OCI-LY7 (cell line): ENCODE results near the gene HRAS. TPM values are rescaled to one million over a fixed set of nuclear protein-coding genes. Genes with fewer than 3 reads are reported as not detected.

Source experiments
- BruUV-seq: library from RNA; stranded (reverse); fragments of 400-500 nt; replicated peaks from 2 replicates; lab custom pipeline; 2021; lab: Mats Ljungman, UMichigan
- CTCF ChIA-PET: fragments of 300-600 bp; sonication (Branson Sonifier 250); formaldehyde crosslinking; loops from one replicate; lab custom pipeline; 2022; ENCODE audit warnings: antibody characterized with exemption; ENCODE audit not compliant: unreplicated experiment; lab: Charles Lee
- POLR2A ChIA-PET: fragments of 300-600 bp; sonication (Branson Sonifier 250); formaldehyde crosslinking; loops from one replicate; lab custom pipeline; 2022; ENCODE audit warnings: antibody characterized with exemption; lab: Charles Lee
- DNase-seq: peaks from one replicate; pipeline ENCODE4 v3.0.0-alpha.2; 2015; ENCODE audit warnings: low spot score
- H2AFZ ChIP-seq: fragments of 200-600 bp; sonication (generic), shearing (Covaris generic); 2 replicates; pipeline ENCODE4 v1.6.1; 2014; ENCODE audit warnings: mild to moderate bottlenecking, antibody characterized with exemption, low read length, moderate library complexity
- H3K27ac ChIP-seq: fragments of 200-600 bp; sonication (generic); 2 replicates; pipeline ENCODE4 v1.5.1; 2014; ENCODE audit warnings: mixed run types, low read depth, mild to moderate bottlenecking, moderate library complexity, low read length, inconsistent platforms; ENCODE audit not compliant: poor library complexity, severe bottlenecking
- H3K36me3 ChIP-seq: fragments of 200-600 bp; sonication (generic); 2 replicates; pipeline ENCODE4 v1.6.1; 2014; ENCODE audit warnings: mild to moderate bottlenecking, antibody characterized with exemption, low read length, moderate library complexity, mixed read lengths; ENCODE audit not compliant: insufficient read depth
- H3K4me1 ChIP-seq: fragments of 200-600 bp; sonication (generic); 2 replicates; pipeline ENCODE4 v1.5.1; 2014; ENCODE audit warnings: mild to moderate bottlenecking, low read length; ENCODE audit not compliant: insufficient read depth, poor library complexity, severe bottlenecking
- H3K4me2 ChIP-seq: fragments of 200-600 bp; sonication (generic); 2 replicates; pipeline ENCODE4 v1.6.1; 2014; ENCODE audit warnings: mild to moderate bottlenecking, low read length
- H3K4me3 ChIP-seq: fragments of 200-600 bp; sonication (generic); 2 replicates; pipeline ENCODE4 v1.5.1; 2014; ENCODE audit warnings: mild to moderate bottlenecking, low read depth, low read length; ENCODE audit not compliant: poor library complexity, severe bottlenecking
- H3K79me2 ChIP-seq: fragments of 200-600 bp; sonication (generic); 2 replicates; pipeline ENCODE4 v1.6.1; 2016; ENCODE audit warnings: low read depth, mild to moderate bottlenecking, low read length, moderate library complexity, mixed read lengths; ENCODE audit not compliant: insufficient read depth
- H3K9me2 ChIP-seq: fragments of 200-600 bp; sonication (generic); 2 replicates; pipeline ENCODE4 v1.6.1; 2016; ENCODE audit warnings: mild to moderate bottlenecking, low read length, mixed read lengths; ENCODE audit not compliant: insufficient read depth
- H3K9me3 ChIP-seq: fragments of 200-600 bp; sonication (generic); 2 replicates; pipeline ENCODE4 v1.6.1; 2014; ENCODE audit warnings: mild to moderate bottlenecking, mixed run types, low read length, mixed read lengths
- H4K20me1 ChIP-seq: fragments of 200-600 bp; sonication (generic); 2 replicates; pipeline ENCODE4 v1.6.1; 2014; ENCODE audit warnings: mild to moderate bottlenecking, antibody characterized with exemption, low read length, moderate library complexity, mixed read lengths; ENCODE audit not compliant: insufficient read depth
- CTCF ChIP-seq: fragments of 200-600 bp; sonication (generic); conservative IDR thresholded peaks from 2 replicates; pipeline ENCODE4 v1.5.1; 2014; ENCODE audit warnings: mild to moderate bottlenecking, antibody characterized with exemption, low read length, moderate library complexity, mixed read lengths
- EZH2phosphoT487 ChIP-seq: fragments of 200-600 bp; sonication (generic); IDR thresholded peaks from 2 replicates; pipeline ENCODE4 v1.6.1; 2018; ENCODE audit warnings: low read depth, borderline replicate concordance, mild to moderate bottlenecking, mixed run types, antibody characterized with exemption, low read length, moderate library complexity, mixed read lengths
- intact Hi-C: fragments of 100-400 bp; cut with micrococcal nuclease; formaldehyde crosslinking; loops from one replicate; pipeline ENCODE4 v1.10.0; 2022; ENCODE audit not compliant: unreplicated experiment
- total RNA-seq, 2 experiments: library from RNA; depleted of rRNA in 1 of 2; stranded (reverse); fragments of >200 nt in 1 of 2; shearing (Covaris generic) in 1 of 2; gene quantifications; 2 replicates each; pipeline ENCODE4 v1.2.3, GENCODE V29; 2014 to 2022

HRAS gene
- total RNA-seq, 2 experiments from 2014 or later = 46.9 to 53.0 TPM

GRCh38 chr11:553083-553987 is 18.0 kb upstream of the HRAS start:
- peaks cover 34% of the 10 kb centered on the region for H3K4me1 ChIP-seq
- no peak overlapping the region for H3K27ac ChIP-seq
- no peak overlapping the region for H3K4me2 ChIP-seq
- H3K9me3 ChIP-seq = no peaks in the 10 kb centered on the region
- DNase-seq = no peak
- no peaks in the 10 kb centered on the region for H4K20me1 ChIP-seq
- CTCF ChIA-PET = no interaction called here
- POLR2A ChIA-PET = no interaction called here
- no peak overlapping the region for H3K4me3 ChIP-seq
- no peak for TF ChIP-seq EZH2phosphoT487
- TF ChIP-seq CTCF = no peak
- no peak overlapping the region for H2AFZ ChIP-seq
- intact Hi-C loops = no loop called here
- no TSS peak for BruUV-seq
- no peaks in the 10 kb centered on the region for H3K79me2 ChIP-seq
- no peaks in the 10 kb centered on the region for H3K36me3 ChIP-seq
- H3K9me2 ChIP-seq = no peaks in the 10 kb centered on the region

GRCh38 chr11:551596-551995 is 16.2 kb upstream of the HRAS start:
- no peak for DNase-seq
- no TSS peak for BruUV-seq
- H3K79me2 ChIP-seq = no peaks in the 10 kb centered on the region
- H3K9me3 ChIP-seq = no peaks in the 10 kb centered on the region
- no peaks in the 10 kb centered on the region for H3K9me2 ChIP-seq
- POLR2A ChIA-PET = no interaction called here
- TF ChIP-seq CTCF (no peak), EZH2phosphoT487 (no peak)
- no peak overlapping the region for H3K4me3 ChIP-seq
- H3K36me3 ChIP-seq = no peaks in the 10 kb centered on the region
- H3K27ac ChIP-seq = no peak overlapping the region
- intact Hi-C loops = no loop called here
- no peak overlapping the region for H2AFZ ChIP-seq
- H3K4me2 ChIP-seq = no peak overlapping the region
- CTCF ChIA-PET = no interaction called here
- H4K20me1 ChIP-seq = no peaks in the 10 kb centered on the region
- peaks cover 33% of the 10 kb centered on the region for H3K4me1 ChIP-seq

- intact Hi-C loops = no loop called here
- no peak overlapping the region for H3K4me3 ChIP-seq
- no peak for DNase-seq
- H3K9me3 ChIP-seq = no peaks in the 10 kb centered on the region
- H3K36me3 ChIP-seq = no peaks in the 10 kb centered on the region
- ChIA-PET CTCF (no interaction called here), POLR2A (no interaction called here)
- peaks cover 28% of the 10 kb centered on the region for H3K4me1 ChIP-seq
- H4K20me1 ChIP-seq = no peaks in the 10 kb centered on the region
- H3K27ac ChIP-seq = no peak overlapping the region
- TF ChIP-seq EZH2phosphoT487 (no peak), CTCF (no peak)
- no peak overlapping the region for H3K4me2 ChIP-seq
- no peaks in the 10 kb centered on the region for H3K79me2 ChIP-seq
- BruUV-seq = no TSS peak
- H3K9me2 ChIP-seq = no peaks in the 10 kb centered on the region
- H2AFZ ChIP-seq = no peak overlapping the region
These were observed 15.8 kb upstream of the HRAS start for GRCh38 chr11:551131-551530.
